SHP77 treated with DMSO at 0.1 percent for 48 hours (cell line): ENCODE measurements around the gene POP4.

Experiments
- DNase-seq: peaks from one replicate; lab custom pipeline; 2025; lab: John Stamatoyannopoulos, UW

The POP4 gene

DNA sequence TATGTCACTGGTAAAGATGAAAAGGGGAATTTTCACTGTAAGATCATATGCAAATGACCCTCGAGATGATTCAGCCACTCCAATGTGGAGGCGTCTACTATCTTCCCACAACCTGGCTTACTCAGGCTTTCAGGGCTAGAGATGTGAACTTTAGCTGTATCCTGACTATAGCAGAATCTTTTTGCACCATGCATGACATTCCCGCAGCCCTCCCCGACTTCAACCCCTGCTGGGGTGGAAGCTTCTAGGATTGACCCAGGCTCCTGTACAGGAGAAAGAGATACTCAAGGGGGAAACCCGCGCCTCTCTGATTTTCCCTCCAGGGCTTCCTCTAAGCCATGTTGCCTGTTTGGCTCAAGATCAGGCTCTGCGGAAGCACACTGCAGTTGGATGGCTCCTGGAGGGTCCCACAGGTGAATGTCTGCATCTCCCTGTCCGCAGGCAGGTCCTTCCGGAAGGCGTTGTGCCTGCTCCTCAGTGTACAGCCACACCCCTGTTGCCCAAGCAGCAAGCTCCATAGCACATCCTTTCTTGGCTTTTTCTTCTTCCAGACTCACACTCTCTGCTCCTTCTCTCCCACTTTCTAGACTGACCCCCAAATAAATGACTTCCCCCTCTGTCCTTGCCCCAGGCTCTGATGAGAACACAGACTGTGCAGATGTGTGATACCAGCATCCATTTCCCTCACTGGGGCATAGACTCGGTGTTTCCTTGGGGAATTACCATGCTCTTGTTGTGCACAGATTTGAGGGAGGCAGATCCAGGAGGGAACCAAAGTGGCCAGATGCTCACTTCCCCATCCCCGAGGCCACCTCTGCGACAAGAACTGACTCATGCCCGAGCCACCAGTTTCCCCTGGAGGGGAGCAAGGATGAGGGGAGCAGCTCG is 29.1 kb upstream of the POP4 start:
- DNase-seq, result no peak

DNA sequence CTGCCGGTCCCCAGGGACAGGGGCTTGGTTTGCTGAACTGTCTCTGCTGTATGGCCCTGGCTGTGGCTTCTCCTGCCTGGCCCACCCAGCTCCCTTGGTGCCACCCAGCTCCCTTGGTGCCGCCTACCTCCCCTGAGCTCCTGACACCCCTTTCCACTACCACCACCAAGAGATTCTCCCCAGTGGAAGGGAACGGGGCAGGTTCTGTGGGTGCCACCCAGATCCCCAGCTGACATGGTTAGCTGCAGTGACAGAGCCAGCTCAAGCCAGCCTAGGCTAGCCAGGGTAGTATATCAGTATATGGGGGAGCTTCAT is 28.5 kb upstream of the POP4 start:
- no peak for DNase-seq

DNA sequence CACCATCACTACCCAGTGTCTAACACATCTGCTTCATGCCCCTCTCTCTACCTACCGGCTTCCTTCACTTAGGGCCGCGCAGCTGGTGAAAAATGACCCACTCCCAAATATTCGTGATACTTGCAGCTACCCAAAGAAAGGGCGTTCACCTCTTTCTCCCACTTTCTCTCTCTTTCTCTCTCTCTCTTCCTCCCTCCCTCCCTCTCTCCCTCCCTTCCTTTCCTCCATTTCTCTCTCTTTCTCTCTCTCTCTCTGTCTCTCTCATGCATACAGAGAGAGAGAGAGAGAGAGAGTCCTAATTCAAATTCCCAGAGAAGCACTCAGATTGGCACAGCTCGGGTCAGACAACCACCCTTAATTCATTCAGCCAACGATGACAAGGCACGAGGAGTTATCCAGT is 27.7 kb upstream of the POP4 start:
- no peak for DNase-seq

DNA sequence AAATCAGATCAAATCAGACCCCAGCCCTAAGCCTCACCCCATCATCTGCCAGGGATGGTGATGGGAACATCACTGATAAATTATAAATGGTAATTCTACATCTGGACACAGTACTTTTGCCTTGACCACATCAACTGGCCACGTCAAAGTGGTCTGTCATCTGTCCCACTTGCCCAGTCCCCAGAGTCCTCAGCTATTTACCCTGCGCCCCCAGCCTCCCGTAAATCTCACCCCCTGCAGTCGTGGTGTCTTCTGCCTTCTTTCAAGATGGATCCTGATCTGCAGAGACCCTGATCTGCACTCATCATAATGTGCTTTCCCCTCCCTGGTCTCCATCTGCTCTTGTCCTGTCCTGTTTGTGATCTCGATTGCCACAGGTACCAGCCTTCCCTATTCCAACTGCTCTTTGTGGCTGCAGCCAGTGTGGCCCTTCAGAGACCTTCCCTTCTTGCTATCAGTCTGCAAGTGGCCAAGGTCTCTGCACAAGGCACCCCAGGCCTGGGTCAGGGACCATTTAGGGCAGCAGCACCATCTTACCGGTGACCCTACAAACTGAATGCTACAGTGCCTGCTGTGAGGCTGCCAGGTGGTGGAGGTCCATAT is 26.7 kb upstream of the POP4 start:
- DNase-seq, result no peak

DNA sequence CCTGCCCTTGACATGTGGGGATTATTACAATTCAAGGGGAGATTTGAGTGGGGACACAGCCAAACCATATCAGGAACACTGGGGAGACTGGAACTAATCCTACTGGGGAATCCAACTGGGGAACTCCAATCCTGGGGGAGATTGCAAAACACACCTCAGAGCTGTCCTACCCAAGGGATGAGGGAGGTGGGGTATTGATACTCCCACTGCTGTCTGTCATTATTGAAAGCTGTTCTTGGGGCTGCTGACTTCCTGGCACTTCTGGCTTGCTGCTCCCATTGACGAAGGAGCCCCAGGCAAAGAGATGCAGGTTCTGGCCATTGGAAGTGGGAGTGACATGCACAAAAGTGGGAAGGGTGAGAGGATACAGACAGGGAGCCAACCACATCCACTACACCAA is 24.7 kb upstream of the POP4 start:
- DNase-seq, result no peak

DNA sequence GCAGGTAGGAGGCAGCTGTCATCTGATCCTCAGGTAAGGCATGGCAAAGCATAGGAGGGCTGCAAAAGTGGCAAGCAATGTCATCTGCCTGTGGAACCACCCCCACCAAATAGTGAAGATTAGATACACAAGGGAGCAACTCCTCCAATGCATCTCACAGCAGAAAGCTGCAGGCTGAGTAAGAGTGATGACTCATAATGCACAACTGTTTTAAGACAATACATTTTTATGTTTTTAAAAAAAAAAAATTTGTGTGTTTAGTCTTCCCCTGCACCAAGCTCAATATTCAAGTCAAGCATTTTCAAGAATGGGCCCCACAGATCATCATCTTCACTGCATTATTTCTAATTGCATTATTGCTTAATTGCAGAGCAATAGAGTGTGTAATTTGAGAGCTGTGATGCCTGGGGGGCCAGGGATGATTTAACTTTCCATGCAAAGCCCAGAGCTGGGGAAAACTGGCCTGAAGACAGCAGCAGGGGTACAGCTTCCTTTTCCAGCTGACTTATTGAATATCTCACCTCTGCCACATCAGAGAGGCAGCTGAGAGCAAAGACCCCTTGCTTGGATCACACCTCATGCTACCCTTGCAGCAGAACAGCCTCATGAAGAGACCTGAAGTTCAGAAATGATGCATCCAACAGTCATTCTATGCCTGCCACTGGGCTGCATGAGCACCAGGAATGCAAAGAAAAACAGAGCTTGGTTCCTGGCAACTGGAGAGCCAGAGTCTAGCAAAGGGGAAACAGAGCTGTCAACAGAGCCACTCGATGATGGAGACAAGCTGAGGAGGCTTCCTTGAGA is 22.7 kb upstream of the POP4 start:
- no peak for DNase-seq

DNA sequence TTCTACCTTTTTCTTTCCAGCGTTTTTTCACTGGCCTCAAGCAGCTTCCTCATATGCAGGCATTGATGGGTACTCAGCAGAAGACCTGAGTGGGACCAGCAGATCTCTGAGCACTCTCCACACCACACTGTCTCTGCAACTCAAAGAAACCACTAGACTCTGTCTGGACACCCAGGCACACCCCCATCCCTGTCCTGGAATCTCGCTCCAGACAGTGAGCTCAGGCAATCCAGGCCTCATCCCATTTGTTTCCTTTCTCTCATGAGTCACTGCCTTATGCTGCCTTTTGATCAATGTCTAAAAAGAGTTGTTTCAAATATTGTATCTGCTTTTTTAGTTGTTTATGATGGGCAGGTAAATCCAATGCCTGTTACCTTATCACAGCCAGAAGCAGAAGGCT is 19.7 kb upstream of the POP4 start:
- DNase-seq, result no peak

DNA sequence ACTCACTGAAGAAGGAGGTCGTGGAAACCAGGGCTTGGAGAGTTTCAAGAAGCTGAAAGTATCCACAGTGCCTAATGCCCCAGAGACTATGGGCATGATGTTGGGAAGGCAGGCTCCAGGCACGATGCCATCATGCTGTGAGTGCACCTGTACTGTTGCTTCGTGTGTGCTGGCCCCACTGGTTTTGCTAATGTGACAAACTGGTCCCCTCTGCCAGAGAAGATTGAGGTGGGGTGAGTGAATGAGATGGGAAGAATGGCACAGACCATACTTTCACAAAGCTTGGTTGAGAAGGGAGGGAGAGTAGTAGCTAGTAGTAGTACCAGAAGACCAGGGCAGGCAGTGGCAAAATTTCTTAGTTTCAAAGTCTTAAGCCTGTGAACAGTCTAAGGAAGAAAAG is 19.0 kb upstream of the POP4 start:
- DNase-seq, result no peak

DNA sequence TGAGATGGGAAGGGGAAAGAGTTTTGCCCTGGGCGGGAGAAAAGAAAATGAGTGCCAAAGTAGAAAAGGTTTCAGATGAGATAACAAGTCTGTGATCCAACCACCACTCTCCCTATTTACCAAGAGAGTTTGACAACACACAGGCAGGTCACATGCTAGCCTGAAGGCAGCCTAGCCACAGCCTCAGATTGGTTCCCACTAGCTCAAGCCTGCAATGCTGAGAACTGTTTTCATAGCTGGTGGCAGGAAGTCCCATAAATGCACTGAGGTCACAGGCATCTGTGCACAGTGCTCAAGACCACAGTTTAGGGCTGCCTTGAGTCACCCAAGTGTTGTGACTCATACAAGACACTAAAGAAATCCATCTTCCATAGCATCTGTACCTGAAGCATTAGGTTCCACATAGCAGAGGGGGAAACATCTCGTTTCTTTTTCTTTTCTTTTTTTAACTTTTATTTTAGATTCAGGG is 18.5 kb upstream of the POP4 start:
- DNase-seq, result no peak

DNA sequence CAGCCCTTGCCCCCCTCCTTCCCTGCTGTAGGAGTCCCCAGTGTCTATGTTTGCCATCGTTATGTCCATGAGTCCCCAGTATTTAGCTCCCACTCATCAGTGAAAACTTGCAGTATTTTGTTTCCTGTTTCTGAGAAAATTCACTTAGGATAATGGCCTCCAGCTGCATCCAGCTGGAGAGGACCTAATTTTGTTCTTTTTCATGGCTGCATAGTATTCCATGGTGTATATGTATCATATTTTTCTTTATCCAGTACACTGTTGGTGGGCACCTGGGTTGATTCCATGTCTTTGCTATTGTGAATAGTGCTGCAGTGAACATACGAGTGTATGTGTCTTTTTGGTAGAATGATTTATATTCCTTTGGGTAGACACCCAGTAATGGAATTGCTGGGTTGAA is 18.0 kb upstream of the POP4 start:
- DNase-seq, result no peak

DNA sequence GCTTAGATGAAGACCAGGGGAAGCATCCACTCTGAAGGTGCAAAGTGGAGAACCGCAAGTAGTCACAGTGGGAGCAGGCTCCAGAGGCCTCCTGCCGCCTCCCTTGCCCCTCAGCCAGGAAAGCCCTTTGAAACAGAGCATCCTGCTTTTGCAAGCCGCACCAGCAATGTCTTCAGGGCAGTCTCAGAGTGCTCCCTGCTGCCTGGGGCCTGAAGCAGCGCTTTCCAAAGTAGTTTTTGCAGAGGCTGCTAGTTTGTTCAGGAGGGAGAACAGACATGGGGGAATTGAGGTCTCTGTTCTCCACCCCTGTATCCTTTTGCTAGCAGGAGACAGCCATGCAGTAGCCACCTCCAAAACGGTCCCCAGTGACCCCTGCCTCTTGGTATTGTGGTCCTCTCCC is 15.8 kb upstream of the POP4 start:
- DNase-seq, result no peak

DNA sequence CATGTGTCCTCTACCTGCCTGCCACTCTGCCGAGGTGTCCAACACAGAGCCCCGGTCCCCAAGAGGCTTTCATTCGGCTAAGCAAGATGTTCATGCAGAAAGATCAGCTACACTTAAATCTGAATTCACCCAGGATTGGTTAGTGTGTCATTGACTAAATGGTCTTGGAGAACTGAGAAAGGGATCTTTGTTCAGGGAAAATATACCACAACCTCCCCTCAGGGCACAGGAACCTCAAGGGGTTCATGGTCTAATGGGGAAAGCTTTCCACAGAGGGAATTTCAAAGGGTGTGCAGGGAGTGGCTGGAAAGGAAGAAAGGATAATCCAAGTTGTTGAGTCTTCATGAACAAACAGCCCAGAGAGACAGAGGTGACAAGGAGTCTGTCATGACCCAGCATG is 14.4 kb upstream of the POP4 start:
- DNase-seq, result no peak

DNA sequence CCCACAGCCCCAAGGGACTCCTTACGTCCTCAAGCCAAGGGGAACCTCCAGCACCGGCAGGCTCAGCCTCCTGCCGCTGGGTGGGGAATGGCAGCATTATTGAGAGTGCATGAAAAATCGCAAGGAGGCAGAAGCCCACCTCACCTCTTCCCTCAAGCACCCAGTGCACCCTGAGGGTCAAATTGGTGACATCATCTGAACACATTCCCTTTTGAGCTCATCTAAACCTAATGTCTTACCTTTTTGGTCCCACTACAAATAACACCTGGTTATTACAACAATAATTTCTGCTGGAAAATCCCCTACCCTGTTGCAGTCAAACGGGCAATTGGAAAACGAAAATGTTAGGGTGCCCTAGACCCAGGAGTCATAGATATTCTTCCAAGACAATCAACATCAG is 12.2 kb upstream of the POP4 start:
- DNase-seq, result no peak

DNA sequence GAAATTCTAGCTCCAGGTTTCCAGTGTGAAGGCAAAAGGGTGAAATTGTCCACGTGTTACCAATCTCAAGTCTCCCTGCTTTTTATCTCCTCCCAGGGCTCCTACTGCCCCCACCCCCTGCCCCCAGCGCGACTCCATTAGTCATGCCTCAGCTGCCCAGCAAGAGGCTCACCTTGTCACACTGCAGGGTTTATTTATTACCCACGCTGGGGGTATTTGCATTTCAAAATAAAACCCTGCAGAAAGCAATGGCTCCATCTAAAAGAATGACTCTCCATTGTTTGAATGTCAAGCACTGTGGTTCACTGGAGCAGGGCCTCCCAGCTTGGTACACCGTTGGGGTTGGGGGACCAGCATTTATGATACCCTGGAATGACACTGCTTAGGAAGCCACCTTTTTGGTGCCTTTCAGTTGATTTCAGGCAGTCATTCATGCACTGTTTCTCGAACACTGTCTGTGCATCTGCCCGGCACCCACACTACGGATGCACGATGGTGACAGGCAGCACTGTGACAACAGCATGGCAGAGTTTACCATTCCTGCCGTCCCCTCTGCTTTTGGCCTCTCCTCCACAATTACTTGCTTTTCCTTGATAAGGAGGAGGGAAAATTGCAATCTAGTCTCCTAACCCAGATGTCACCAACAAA is 9.9 kb upstream of the POP4 start:
- no peak for DNase-seq

DNA sequence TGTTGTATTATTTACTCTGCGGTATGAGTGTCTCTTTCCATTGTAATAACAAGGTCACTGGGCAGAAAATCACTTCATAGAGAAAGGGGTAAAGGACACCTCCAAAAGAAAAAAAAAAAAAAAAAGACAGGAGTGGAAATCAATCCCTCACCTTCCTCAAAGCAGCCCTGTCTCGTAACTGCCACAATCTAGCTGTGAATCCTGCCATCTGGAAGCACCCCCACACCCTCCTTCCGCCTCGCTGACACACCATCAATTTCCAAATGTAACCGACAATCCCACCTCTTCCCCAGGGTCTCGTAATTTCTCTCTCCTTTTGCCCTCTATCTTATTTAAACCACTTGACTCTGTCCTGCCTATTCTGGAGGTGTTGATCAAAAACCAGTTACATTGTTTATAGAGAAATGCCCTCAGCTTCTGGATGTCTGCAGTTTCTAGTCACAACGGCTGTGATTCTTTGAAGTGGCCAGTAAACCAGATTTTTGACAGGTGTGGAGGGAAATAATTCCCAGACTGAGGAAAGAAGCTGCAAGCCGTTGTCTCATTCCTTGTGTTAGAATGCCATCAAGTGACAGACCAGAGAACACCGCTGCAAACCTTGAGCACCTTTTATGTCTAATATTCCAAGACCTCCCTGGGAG is 9.1 kb upstream of the POP4 start:
- DNase-seq, result peak; percentile 29

DNA sequence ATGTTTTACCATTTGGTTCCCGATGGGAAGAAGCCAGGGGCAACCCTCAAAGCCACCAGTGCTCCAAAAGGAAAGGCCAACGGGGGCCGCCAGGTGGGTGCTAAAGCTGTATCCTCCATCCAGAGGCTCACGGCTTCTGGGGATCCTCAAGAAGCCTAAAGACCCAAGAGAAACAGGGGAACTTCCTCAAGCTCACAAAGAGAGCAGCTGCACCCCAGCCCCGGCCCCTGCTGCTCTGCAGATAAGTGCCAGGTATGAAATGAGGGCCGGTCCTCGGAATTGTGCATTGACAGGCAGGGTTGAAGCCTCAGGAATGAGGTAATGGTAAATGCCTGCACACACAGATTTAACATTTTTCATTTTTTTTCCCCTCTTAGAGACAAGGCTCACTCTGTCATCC is 8.0 kb upstream of the POP4 start:
- no peak for DNase-seq

DNA sequence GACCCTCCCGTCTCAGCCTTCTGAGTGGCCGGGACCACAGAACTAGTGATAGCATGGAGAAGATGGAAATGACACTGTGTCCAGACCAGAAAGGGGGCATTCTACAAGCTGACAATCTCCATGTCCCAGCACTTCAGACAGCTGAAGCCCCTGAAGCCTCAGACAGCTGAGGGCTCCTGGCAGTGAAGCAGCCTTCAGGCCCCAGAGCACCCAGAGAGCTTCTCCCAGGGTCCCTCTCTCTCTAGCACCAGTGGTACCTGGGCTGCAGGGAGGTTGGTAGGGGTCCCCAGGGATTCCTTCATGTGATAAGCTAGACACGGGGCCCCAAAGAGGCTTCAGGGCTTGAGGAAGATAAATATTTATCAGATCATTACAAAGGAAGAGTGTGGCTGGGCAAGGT is 7.6 kb upstream of the POP4 start:
- DNase-seq, result no peak

DNA sequence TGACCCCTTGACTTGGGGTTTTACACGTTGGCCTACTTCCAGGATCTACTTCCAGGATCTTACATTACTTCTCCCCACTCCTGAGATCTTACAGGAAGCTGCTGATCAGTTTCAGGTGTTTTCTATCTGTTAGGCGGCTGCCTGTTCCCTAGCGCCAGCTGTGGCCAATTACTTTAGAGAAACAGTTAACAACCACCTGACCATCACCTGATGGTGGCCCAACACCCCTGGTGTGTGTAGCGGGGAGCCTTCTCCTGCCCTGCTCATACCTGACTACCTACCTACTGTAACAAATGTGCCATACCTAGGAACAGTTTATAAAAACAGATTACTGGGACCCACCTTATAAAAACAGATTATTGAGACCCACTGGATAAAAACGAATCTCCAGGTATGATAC is 2.8 kb upstream of the POP4 start:
- no peak for DNase-seq

DNA sequence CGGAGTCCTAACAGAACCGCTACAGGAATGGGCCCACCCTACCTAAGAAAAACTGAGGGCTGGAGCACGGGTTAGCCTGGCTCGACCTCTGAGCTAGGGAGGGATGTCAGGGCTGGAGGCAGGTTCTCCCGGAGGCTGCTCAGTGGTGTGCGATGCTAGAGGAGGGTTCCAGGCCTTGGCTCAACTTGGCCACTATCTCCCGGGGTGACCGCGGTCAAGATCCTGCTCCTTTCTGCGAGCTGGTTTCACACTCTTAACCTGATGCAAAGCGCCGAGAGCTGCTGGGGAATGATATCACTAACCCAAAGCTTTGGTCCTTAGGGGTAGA is 301 bp downstream of the POP4 start:
- DNase-seq, result no peak

DNA sequence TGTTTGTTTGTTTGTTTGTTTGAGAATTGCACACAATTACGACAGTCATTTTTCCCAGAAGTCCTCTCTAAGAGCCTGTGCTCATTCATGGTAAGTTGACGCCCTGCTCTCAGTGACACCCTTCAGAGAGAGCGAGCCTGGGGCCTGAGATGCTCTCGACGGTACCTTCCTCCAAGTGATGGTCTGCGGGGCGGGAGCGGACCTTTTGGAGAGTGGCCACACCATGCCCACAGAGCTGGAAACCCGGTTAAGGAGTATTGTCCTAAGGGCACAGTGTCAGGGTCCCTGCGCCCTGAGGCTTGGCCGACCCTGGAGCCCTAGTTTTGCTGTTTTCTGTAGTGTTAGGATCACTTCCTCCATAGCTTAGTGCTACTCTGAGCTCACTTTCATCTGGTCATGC is 3.6 kb downstream of the POP4 start:
- DNase-seq, result no peak

DNA sequence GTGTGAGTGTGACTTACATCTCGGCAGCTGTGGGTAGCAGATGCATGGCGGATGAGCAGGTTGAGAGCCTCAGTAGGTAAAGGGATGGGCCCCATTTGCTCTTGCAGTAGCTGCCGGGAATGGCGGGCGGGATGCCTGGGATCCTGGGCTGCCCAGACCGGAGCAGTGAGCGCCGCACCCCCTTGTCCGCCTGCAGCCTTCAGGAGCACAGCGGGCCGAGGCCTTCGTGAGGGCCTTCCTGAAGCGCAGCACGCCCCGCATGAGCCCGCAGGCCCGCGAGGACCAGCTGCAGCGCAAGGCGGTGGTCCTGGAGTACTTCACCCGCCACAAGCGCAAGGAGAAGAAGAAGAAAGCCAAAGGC is 4.1 kb downstream of the POP4 start:
- no peak for DNase-seq

DNA sequence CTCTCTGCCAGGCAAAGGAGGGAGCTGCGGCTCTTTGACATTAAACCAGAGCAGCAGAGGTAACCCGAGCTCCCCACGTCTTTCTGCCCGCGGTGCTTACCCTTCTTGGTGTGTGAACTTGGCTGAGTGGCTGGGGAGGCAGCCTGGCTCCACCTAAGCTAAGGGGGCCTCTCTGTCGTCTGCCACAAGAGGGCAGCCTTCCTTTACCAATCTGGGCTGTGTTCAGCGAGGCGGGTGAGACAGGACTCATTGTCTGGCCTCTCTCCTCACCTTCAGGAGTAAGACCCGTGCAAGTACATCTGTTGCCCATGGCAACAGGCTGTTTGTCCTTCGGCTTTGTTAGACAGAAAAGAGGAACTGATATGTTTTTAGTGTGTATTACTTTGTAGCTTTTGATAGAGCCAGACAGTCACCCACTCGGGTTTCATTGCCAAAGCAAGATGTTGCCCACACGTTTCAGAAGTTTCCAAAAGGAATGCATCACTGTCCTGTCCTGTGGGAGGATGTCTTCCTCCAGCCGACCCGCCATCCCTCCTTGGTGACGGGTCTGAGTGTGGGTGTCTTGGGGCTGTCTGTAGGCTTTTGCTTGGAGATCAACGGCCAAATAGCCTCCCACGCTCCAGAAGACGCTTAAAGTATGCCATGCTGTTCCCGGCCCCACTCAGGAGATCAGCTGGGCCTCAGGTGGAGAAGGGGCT is 4.6 kb downstream of the POP4 start:
- DNase-seq, result peak; percentile 42
